ENCODE data around the gene RALGPS1.

The RALGPS1 gene

GRCh38 chr9:127159325-127159801 lies 244.8 kb downstream of the RALGPS1 start:
- TF ChIP-seq REST (IDR thresholded peaks at IDR 0.05; ENCODE audit: insufficient replicate concordance, low read depth): no peak
- no peak for TF ChIP-seq GABPA (IDR thresholded peaks at IDR 0.05; ENCODE audit: low read depth)
- no peak for TF ChIP-seq SPI1 (IDR thresholded peaks at IDR 0.05; ENCODE audit: borderline replicate concordance, low read depth)
- no peak for TF ChIP-seq CTCF (IDR thresholded peaks at IDR 0.05; ENCODE audit: insufficient read depth, low read length)
- no peak for TF ChIP-seq POLR2AphosphoS5 (IDR thresholded peaks at IDR 0.05; ENCODE audit: low read depth)
- H3K27ac ChIP-seq (replicated peaks): no peak overlapping the region

GRCh38 chr9:127159949-127160610 lies 245.5 kb downstream of the RALGPS1 start:
- no peak overlapping the region for H3K27ac ChIP-seq (replicated peaks)
- DNase-seq (ENCODE audit: low read depth in 1 of 2, low spot score in 1 of 2): no peak
- TF ChIP-seq SPI1 (IDR thresholded peaks at IDR 0.05; ENCODE audit: borderline replicate concordance, low read depth): no peak
- TF ChIP-seq GABPA (IDR thresholded peaks at IDR 0.05; ENCODE audit: low read depth): no peak
- TF ChIP-seq POLR2AphosphoS5 (IDR thresholded peaks at IDR 0.05; ENCODE audit: low read depth): no peak
- TF ChIP-seq REST (IDR thresholded peaks at IDR 0.05; ENCODE audit: insufficient replicate concordance, low read depth): no peak
- TF ChIP-seq CTCF (IDR thresholded peaks at IDR 0.05; ENCODE audit: insufficient read depth, low read length): no peak

More at GRCh38 chr9:127159325-127159801, 244.8 kb downstream of the RALGPS1 start:
- no peak overlapping the region for H3K4me3 ChIP-seq (replicated peaks; ENCODE audit: insufficient read depth, low read length)
- DNase-seq (ENCODE audit: low read depth in 1 of 2, low spot score in 1 of 2): no peak
- H3K27me3 ChIP-seq (ENCODE audit: insufficient read depth, poor library complexity, severe bottlenecking): peaks cover 2% of the 10 kb centered on the region

GRCh38 chr9:127161081-127161624 lies 246.6 kb downstream of the RALGPS1 start:
- no peaks in the 10 kb centered on the region for H3K27me3 ChIP-seq (ENCODE audit: insufficient read depth, poor library complexity, severe bottlenecking)
- no peak for DNase-seq (ENCODE audit: low read depth in 1 of 2, low spot score in 1 of 2)
- no peak for TF ChIP-seq CTCF (IDR thresholded peaks at IDR 0.05; ENCODE audit: insufficient read depth, low read length)
- no peak for TF ChIP-seq REST (IDR thresholded peaks at IDR 0.05; ENCODE audit: insufficient replicate concordance, low read depth)
- TF ChIP-seq POLR2AphosphoS5 (IDR thresholded peaks at IDR 0.05; ENCODE audit: low read depth): no peak
- TF ChIP-seq GABPA (IDR thresholded peaks at IDR 0.05; ENCODE audit: low read depth): no peak
- TF ChIP-seq SPI1 (IDR thresholded peaks at IDR 0.05; ENCODE audit: borderline replicate concordance, low read depth): no peak
- no peak overlapping the region for H3K4me3 ChIP-seq (replicated peaks; ENCODE audit: insufficient read depth, low read length)
- no peak overlapping the region for H3K27ac ChIP-seq (replicated peaks)

More at GRCh38 chr9:127159949-127160610, 245.5 kb downstream of the RALGPS1 start:
- H3K4me3 ChIP-seq (replicated peaks; ENCODE audit: insufficient read depth, low read length): no peak overlapping the region
- peaks cover 2% of the 10 kb centered on the region for H3K27me3 ChIP-seq (ENCODE audit: insufficient read depth, poor library complexity, severe bottlenecking)
